GM12873 (cell line): ENCODE measurements around the gene IGDCC3.

Experiments
- TF ChIP-seq, protein P1 (sequence below): IDR thresholded peaks from 2 replicates; pipeline ENCODE4 v1.5.1; 2012; ENCODE audit warnings: low read depth, mild to moderate bottlenecking, moderate library complexity, low read length, control low read depth; ENCODE audit not compliant: insufficient read depth; ENCODE audit errors: missing control alignments

IGDCC3 gene

DNA sequence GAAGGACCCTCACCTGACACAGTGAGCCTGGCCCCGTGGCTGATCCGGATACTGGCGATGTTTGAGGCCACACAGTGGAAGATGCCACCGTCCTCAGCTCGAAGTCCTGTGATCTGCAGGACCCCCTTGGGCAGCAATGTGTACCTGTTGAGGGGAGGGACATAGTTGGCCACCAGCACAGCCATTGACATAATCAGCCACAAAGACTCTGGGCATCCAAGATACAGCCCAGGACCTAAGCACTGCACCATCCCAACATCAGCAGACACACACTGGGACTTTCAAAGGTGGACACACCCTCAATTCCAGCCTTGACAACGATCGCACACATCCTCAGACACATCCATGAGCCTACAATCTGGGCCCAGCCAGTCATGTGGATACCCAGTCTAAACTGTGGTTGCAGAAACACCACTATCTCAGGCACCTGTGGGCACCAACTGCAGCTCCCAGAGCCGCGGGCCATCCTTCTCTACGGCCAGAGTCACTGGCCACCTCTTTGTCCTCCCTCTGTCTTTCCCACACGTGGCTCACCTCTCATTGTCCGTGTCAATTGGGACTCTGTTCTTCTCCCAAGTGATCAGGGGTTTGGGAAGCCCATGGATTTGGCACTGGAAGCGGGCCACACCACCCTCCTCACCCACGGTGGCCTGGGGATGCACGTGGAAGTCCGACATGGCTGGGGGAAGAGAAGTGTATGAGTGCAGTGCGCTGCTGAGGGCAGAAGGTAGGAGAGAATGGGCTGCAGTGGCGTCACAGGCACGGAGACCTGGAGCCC lies 42.3 kb downstream of the IGDCC3 start:
- TF ChIP-seq, protein P1, sequence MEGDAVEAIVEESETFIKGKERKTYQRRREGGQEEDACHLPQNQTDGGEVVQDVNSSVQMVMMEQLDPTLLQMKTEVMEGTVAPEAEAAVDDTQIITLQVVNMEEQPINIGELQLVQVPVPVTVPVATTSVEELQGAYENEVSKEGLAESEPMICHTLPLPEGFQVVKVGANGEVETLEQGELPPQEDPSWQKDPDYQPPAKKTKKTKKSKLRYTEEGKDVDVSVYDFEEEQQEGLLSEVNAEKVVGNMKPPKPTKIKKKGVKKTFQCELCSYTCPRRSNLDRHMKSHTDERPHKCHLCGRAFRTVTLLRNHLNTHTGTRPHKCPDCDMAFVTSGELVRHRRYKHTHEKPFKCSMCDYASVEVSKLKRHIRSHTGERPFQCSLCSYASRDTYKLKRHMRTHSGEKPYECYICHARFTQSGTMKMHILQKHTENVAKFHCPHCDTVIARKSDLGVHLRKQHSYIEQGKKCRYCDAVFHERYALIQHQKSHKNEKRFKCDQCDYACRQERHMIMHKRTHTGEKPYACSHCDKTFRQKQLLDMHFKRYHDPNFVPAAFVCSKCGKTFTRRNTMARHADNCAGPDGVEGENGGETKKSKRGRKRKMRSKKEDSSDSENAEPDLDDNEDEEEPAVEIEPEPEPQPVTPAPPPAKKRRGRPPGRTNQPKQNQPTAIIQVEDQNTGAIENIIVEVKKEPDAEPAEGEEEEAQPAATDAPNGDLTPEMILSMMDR = no peak

DNA sequence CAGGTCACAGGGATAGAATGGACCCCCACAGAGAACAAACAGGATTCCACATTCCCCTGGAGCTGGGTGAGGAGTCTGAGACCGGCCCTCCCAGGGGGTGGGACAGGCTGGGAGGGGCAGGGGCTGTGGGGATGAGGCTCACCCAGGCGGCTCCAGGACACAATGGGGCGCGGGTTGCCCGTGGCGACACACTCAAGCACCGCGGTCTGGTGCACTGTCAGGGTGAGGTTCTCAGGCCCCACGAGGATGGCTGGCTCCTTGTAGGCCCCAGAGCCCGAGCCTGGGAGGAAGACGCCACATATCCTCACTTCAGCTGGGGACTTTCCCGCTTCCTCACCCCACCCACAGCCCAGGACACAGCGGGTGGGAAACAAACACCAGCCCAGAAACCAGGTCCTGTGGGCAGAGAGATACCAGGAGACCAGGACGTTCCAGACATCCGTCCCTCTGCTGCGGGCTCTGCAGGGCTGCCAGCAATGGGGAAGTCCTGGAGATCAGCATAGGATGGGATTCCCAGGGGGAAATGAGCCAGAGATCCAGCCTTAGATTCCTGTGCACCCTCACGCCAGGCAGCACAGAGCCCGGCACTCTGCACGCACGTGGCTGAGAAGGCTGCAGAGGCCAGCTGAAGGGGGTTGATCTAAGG lies 43.1 kb downstream of the IGDCC3 start:
- TF ChIP-seq, protein P1 = no peak

DNA sequence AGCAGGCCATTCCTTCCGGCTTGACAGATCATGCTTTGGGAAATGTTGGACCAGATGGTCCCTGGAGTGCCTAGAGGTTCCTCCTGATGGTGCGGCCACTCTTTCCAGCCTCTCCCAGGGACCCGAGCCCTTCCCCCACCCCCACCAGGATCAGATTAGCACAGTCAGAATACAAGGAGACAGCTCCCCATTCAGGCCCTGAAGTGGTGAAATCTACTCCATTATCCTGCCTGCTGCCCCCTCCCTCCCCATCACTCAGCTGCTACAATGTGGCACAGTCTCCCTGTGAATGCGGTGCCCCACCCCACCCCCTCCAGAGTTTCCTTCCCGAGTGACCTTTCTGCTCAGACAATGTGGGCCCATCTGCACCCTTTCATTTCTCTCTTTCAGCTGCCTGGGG lies 43.9 kb downstream of the IGDCC3 start:
- TF ChIP-seq, protein P1 = no peak

DNA sequence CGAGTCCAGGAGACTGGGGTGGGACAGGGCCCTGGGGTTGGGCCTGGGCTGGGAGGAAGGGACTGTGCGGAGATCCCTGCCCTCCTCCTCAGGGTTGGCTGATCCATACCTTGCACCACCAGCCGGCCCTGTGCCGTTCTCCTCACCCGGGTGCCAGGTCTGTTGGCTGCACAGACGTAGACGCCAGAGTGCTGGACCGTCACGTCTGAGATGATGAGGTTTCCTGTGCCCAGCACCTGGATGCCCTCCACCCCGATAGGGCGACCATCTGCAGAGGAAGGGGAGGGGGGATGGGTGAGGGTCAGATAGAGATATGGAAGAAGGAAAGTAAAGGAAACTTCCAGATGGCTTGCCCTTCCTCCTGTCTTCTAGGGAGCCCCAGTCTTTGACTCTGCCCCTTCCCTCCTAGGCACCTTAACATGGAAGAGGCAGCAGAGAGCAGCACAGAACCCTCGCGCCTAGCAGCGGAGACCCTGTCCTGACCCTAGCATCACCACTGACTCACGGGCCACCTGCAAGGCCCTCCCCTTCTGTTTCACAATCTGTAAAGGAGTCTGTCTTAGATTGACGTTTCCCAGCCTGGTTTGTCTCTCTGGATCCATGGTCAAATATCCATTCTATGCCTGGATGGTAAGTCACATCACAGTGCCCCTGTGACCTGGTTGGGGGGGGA lies 44.5 kb downstream of the IGDCC3 start:
- TF ChIP-seq, protein P1 = no peak

DNA sequence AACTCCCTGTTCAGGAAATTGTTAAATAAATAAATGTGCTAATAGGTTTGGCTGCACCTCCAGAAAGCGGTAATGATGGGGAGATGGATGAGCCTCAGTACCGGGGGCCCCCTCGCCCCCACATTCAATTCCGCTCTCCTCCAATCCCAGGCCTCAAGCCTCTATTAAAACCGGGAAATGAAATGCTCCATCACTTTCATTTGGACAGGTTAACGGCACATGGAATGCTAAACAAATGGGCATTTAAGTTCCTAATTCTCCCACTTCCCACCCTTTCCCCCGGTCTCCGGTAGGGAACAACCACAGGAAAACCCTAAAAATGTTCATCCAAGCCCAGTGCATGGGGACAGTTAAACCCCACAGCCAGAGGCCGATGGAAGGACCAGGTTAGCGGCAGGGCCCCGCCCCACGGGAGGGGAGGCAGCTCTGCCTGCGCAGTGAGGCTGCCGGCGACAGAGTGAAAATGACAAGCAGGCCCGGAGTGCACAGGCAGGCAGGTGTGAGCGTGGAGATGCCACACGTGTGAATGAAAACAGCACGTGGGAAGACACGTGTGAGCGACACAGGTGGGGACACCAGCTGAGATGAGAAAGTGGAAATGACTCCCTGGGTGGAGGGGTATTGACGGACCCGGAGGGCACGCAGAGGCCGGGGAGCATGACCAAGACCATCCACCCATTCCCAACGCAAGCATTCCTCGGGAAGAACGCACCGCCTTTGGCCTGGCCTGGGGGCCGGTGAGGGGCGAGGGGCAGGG lies 45.2 kb downstream of the IGDCC3 start:
- TF ChIP-seq, protein P1 = no peak

DNA sequence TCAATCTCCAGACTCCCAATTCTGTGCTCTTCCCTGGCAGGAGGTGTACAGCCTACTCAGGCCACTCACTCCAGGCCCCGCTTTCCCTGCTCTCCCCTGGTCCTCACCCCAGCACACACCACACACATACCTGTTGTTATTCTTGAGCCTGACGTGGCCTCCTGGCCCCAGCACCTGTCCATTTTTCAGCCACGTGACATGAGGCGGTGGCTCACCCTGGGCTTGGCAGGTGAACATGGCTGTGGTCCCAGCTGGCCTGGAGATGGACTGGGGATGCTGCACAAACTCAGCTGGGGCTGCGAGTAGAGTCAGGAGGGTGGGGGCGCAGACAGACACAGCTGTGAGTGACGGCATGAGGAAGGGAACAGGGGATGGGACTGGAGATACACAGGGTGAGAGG lies 46.0 kb downstream of the IGDCC3 start:
- TF ChIP-seq, protein P1 = no peak

DNA sequence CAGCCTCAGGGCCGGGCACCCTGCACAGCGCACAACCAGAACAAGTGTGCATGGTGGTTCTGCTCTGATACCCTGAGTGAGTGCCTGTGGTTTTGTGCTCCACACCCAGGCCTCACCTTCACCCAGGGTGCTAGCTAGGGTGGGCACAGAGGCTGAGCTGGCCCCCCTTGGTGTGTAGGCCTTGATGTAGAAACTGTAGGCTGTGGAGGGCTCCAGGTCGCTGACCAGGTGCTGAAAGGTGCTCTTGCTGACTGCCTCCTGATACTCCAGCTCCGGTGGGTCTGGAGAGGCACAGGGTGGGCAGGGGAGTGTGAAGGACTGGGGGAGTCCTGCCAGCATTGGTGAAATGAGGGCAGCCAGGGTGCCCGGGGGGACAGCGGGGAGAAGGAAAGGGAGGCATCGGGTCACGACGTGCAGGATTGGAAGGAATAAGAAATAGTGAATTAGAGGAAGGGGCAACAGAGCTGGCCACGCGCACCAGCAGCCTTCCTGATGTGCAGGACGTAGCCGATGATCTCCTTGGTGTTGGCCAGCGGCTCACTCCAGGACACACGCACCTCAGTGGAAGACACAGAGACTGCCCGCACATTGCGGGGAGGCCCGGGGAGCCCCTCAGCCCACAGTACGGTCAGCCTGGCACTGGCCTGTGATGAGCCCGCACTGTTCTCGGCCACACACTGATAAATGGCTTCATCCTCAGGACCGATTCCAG lies 46.7 kb downstream of the IGDCC3 start:
- TF ChIP-seq, protein P1 = no peak
